AG04450 (cell line): ENCODE data around the gene STXBP1. TPM values are rescaled to one million over a fixed set of nuclear protein-coding genes. Genes with fewer than 3 reads are reported as not detected.

Experiments
- CTCF ChIA-PET: fragments of 300-600, 350-600 bp; formaldehyde crosslinking; extraction: SDS; loops from one replicate; lab custom pipeline; 2022; ENCODE audit warnings: antibody characterized with exemption, inconsistent platforms; lab: Charles Lee
- POLR2A ChIA-PET: fragments of 350-600 bp; formaldehyde crosslinking; extraction: SDS; loops from one replicate; lab custom pipeline; 2021; ENCODE audit warnings: antibody characterized with exemption, inconsistent platforms; lab: Yijun Ruan, JAX
- DNase-seq: peaks from one replicate; pipeline ENCODE4 v3.0.0-alpha.2; 2011; ENCODE audit warnings: low read depth, low spot score
- H3K27ac ChIP-seq: one replicate; pipeline ENCODE4 v1.5.1; 2012; ENCODE audit warnings: low read depth, low read length, control low read depth
- H3K27me3 ChIP-seq: one replicate; pipeline ENCODE4 v1.6.0; 2012; ENCODE audit warnings: low read length; ENCODE audit not compliant: control insufficient read depth, insufficient read depth
- H3K4me3 ChIP-seq: 2 replicates; pipeline ENCODE4 v1.5.1; 2011; ENCODE audit warnings: mild to moderate bottlenecking, low read depth, low read length, control low read depth
- H3K9me3 ChIP-seq: 2 replicates; pipeline ENCODE4 v1.5.1; 2012; ENCODE audit warnings: low read length; ENCODE audit not compliant: control insufficient read depth, insufficient read depth
- CTCF ChIP-seq: IDR thresholded peaks from 2 replicates; pipeline ENCODE4 v1.5.1; 2011; ENCODE audit warnings: low read depth, low read length, control low read depth, inconsistent platforms
- polyA plus RNA-seq: library from polyadenylated mRNA; depleted of rRNA; stranded (reverse); fragments of >200 nt; gene quantifications from 2 replicates; pipeline ENCODE4 v1.2.3, GENCODE V29; 2011

STXBP1 gene
- polyA plus RNA-seq, 1 experiment: 19.8 TPM

GRCh38 chr9:127708952-127709587 lies 97.0 kb downstream of the STXBP1 start:
- H3K27ac ChIP-seq: peak overlapping the region; percentile 21
- ChIA-PET POLR2A (interaction anchor here (1.2 kb wide), 1 partner anchor 83 kb away, joined by 5 read pairs; no protein-coding TSS in a partner anchor), CTCF (no interaction called here)
- H3K4me3 ChIP-seq: no peak overlapping the region
- DNase-seq: no peak
- no peaks in the 10 kb centered on the region for H3K27me3 ChIP-seq
- peaks cover 2% of the 10 kb centered on the region for H3K9me3 ChIP-seq
- no peak for TF ChIP-seq CTCF

- DNase-seq: no peak
- no peaks in the 10 kb centered on the region for H3K27me3 ChIP-seq
- no peak for TF ChIP-seq CTCF
- H3K9me3 ChIP-seq: peaks cover 2% of the 10 kb centered on the region
- H3K27ac ChIP-seq: no peak overlapping the region
- no peak overlapping the region for H3K4me3 ChIP-seq
- ChIA-PET CTCF (no interaction called here), POLR2A (interaction anchor here (1.2 kb wide), 1 partner anchor 82 kb away, joined by 5 read pairs; no protein-coding TSS in a partner anchor)
Measured at GRCh38 chr9:127710204-127710783, 98.2 kb downstream of the STXBP1 start.

- Histone ChIP-seq H3K9me3 (peaks cover 2% of the 10 kb centered on the region), H3K27me3 (no peaks in the 10 kb centered on the region), H3K4me3 (no peak overlapping the region), H3K27ac (no peak overlapping the region)
- ChIA-PET POLR2A (no interaction called here), CTCF (no interaction called here)
- TF ChIP-seq CTCF: no peak
- no peak for DNase-seq
Measured at GRCh38 chr9:127711226-127711701, 99.2 kb downstream of the STXBP1 start.

GRCh38 chr9:127711831-127712274 lies 99.8 kb downstream of the STXBP1 start:
- ChIA-PET CTCF (no interaction called here), POLR2A (no interaction called here)
- peaks cover 2% of the 10 kb centered on the region for H3K9me3 ChIP-seq
- DNase-seq: no peak
- H3K4me3 ChIP-seq: no peak overlapping the region
- H3K27ac ChIP-seq: no peak overlapping the region
- H3K27me3 ChIP-seq: no peaks in the 10 kb centered on the region
- no peak for TF ChIP-seq CTCF

GRCh38 chr9:127712371-127712770 lies 100.3 kb downstream of the STXBP1 start:
- no peak for DNase-seq
- ChIA-PET POLR2A (no interaction called here), CTCF (no interaction called here)
- Histone ChIP-seq H3K9me3 (peaks cover 2% of the 10 kb centered on the region), H3K27me3 (no peaks in the 10 kb centered on the region), H3K27ac (no peak overlapping the region), H3K4me3 (no peak overlapping the region)
- no peak for TF ChIP-seq CTCF
